Measurements from ENCODE around the gene NIPSNAP3A.

NIPSNAP3A gene

GRCh38 chr9:104774831-104775573, 27.5 kb downstream of the NIPSNAP3A start:
- DNase-seq (ENCODE audit: low read depth): no peak

- no peak for DNase-seq (ENCODE audit: low read depth)
Observed at GRCh38 chr9:104775574-104775936, 28.1 kb downstream of the NIPSNAP3A start.

- DNase-seq (ENCODE audit: low read depth): no peak
Observed at GRCh38 chr9:104775976-104776375, 28.5 kb downstream of the NIPSNAP3A start.

GRCh38 chr9:104776797-104777196, 29.3 kb downstream of the NIPSNAP3A start:
- DNase-seq (ENCODE audit: low read depth): no peak

- DNase-seq (ENCODE audit: low read depth): no peak
Observed at GRCh38 chr9:104778802-104779201, 31.3 kb downstream of the NIPSNAP3A start.

DNA sequence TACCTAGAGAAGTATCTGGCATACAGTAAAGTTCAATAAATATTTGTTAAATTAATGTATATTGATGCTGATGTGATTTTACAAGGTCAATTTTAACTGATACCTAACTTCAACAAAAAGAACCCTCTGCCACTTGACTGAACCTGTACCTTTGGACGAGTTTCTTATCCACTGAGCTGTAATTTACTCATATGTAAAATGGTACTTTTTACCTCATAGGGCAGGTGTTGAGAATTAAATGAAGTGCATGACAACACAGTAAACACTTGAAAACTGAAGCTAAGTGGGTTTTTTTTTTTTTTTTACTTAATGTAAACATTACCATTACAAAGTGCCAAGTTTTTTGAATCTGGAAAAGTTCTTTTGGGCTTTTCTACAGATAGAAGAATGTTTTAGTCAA, 31.9 kb downstream of the NIPSNAP3A start:
- DNase-seq (ENCODE audit: low read depth): no peak

DNA sequence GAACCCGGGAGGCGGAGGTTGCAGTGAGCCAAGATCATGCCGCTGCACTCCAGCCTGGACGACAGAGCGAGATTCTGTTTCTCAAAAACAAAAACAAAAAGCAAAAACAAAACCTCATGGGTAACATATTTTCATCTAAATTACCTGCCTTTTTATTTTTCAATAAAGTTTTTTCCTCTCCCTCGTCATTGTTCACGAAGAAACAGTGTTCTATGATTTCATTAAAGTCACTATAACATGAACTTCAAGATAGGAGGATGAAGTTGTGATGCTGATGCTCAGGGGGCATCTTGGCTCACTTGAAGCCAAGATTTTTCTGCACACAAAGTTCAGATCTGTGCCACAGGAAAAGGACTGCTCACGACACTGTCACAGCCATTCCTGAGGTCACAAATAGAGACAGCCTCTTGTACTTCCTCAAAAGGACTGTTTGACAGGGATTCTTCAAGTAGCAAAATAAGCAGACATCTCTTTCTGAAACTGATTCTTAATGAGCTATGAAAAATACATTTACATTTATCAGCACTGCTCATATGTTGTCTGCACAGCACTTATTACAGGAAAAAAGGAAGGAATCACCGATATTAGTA, 32.6 kb downstream of the NIPSNAP3A start:
- no peak for DNase-seq (ENCODE audit: low read depth)

GRCh38 chr9:104780796-104781395, 33.4 kb downstream of the NIPSNAP3A start:
- DNase-seq (ENCODE audit: low read depth): no peak

DNA sequence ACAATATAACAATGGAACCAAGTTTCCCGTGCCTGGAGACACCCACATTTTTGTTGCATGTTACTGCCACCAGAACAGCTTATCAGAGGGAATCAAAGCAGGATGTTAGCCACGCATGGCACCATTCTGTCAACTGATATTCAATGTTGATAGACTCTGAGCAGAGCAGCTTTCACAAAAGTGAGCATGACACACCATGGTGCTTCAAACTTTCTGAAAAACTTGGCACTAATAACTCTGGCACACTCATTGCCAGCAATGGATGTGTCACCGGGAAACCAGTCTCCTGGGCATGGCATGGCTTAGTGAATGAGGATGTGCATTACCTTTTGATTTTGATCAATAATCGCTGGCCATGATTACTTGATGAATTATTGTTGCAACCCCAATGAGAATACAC, 36.1 kb downstream of the NIPSNAP3A start:
- no peak for DNase-seq (ENCODE audit: low read depth)

GRCh38 chr9:104784098-104784497, 36.6 kb downstream of the NIPSNAP3A start:
- no peak for DNase-seq (ENCODE audit: low read depth)

DNA sequence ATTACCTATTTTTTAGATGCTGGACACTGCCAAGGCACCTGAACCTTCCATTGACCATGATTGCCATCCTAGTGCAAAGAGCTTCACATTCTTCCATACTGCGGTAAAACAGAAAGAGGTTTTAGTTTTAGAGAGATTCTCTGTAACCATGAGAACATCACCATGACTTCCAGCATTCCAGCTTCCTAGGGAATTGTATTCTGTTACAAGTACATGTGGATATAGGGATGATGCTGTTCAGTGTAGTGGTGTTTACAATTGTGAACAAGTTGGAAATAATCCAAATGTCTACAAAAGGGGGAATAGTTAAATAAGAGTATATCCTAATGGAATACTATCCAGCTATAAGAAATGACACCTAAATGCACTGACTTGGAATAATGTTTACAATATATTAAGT, 38.8 kb downstream of the NIPSNAP3A start:
- DNase-seq (ENCODE audit: low read depth): no peak

DNA sequence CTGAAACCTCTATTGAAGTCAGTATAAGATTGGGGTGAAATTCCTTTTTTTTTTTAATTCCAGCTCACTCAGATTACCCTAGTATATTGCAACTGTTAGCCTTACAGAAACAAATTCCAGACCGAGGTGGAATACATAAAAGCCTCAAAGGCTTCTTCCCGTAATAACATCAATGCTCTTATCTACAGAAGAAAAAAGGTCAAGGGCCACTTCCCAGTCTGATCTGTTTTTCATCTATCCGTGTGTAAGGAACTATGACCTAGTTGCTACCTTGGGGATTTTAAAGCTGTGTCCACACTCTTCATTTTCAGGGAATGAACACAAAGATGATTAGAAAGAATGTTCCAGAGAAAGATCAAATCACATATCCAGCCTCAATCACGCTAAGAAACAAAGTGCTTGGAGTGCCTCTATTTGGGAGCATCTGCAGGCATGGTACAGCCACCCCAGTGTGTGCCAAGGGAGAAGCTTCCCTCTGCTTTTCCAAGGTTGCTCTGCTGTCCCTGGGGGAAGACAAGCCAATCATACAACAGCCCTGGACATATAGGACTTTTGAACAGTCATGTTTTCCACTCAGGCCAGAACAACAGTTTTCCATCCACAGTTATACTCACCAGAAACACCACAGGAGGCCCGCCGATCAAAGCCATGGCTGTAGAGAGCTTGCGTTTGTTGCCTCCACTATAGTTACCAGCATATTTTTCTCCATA, 40.0 kb downstream of the NIPSNAP3A start:
- DNase-seq (ENCODE audit: low read depth): no peak

DNA sequence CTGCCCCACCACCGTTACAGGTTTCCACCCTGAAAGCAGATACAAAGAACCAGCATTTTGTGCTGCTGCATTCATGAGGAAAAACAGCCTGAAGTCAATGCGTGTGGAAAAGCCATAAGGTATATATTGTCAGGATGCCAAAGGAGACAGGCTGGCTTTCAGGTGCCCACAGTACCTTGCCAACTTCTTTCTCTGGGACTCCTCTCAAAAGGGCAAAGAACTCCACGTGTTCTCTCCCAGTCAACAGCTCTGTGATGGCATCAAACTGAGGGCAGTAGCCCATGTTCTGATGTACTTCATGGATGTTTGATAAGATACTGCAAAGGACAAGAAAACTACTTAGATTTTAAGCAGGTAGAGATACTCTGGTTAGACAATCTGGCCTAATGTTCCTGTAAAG, 40.8 kb downstream of the NIPSNAP3A start:
- DNase-seq (ENCODE audit: low read depth): no peak

- DNase-seq (ENCODE audit: low read depth): no peak
Observed at GRCh38 chr9:104794070-104794469, 46.6 kb downstream of the NIPSNAP3A start.

DNA sequence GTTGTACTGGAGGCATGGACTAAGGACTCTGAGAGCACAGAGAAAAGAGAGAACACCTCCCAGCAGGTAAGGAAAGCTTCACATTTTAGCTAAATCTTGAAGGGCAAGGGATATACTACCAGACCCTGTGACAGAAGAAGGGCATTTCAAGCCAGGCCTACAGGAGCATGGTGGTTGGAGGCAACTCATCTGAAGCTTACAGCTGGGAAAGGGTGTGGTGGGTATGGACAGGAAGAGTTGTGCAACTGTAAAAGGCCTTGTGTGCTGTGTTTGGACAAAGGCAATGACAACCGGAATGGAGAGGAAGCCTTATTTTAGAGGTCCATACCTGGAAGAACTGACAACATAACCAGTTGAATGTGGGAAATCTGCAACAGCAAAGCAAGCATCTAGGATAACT, 47.6 kb downstream of the NIPSNAP3A start:
- DNase-seq (ENCODE audit: low read depth): no peak

GRCh38 chr9:104795857-104796256, 48.4 kb downstream of the NIPSNAP3A start:
- no peak for DNase-seq (ENCODE audit: low read depth)

DNA sequence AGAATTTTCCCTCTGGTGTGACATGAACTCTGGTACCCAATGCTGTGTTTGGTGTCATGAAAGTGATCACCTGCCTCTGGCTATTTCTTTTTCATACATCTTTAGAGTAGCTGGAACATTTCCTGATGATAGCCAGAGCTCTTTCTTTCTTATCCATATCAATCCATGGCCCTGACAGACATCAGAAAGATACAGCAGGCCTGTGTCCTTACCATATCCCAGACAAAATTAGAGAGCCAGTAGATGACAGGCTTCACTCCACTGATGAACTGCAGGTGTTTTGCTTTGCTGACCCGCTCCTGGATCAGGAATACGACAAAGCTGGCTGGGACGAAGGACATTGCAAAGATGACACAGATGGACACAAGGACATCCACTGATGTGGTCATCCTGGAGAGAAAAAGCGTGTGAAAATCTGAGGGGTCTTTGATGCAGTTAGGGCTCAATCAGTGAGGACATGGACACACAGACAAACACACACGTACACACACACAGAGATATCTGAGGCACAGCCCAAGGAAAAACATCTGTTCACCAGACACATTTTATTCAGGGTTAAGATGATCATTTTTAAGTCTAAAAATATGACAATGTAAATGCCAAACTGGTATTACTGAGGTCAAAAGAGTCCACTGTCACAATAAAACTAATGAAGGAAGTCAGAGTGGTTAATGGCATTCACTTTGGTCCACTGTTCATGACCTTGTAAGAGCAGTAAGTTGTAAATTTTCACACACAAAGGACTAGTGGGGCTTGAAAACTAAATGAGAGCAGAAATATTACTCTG, 50.9 kb downstream of the NIPSNAP3A start:
- DNase-seq (ENCODE audit: low read depth): no peak

DNA sequence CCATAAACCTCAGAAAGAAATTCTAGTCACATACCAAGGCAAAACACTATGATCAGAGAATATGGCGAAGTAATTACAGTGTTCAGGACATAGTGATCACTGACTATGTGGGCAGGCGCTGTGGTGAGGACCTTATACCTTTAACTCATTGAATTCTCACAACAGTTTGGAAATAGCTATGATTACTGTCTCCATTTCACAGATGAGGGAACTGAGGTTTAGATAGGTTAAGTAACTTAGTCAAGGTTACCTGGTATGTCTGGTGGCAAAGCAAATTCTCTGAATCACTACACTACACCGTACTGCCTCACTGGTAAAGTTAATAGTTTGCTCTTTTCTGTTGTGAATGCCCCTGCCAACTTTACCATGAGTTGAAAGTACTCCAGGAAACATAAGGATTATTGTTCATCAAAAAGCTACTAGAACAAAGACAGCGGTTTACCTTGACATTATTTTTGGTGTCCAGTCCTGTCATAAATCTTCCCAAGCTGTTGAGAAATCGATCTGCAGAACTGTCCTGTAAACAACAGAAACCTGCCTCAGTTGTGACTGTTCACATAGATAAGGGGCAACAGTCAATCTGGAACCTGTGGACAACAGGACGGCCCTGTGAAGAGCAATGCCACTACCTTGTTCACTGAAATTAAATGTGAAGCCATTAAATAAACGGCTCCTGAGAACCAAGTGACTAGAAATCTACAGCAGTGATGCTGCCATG, 52.7 kb downstream of the NIPSNAP3A start:
- DNase-seq (ENCODE audit: low read depth): no peak

GRCh38 chr9:104802110-104802509, 54.6 kb downstream of the NIPSNAP3A start:
- DNase-seq (ENCODE audit: low read depth): no peak

DNA sequence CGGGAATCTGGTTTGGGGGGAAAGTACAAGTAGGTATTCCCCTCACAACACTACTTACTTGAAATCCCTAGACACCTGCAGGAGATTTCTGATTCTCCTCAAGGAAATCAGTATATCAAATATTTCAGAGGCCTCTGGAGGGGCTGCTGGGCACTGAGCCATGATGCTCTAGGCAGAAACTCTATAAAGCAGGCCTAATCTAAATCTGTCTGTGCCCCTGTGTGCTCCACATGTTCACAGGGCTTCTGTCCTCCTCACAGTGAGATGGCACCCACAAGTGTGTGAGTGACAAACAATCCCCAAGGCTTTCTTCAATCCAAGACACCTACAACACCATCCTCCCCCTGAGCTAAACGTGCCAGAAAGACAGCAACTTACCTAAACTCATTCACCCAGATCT, 55.4 kb downstream of the NIPSNAP3A start:
- DNase-seq (ENCODE audit: low read depth): no peak

DNA sequence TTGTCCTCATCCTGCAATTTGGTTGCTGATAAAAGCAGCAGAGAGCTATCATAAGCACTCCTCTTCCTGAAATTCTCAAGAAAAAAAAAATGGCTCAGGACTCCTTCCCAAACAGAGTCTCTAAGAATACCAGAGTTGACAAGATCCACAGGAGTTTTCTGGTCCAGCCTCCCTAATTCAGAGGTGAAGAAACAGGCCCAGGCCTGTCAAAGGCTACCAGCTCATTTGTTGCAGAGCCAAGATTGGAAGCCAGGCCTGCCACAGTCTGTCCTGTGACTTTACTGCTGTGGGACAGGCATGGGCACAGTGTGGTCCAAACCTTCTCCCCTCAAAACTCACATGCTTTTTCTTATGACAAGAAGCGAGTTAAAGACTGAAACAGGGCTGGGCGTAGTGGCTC, 58.0 kb downstream of the NIPSNAP3A start:
- no peak for DNase-seq (ENCODE audit: low read depth)
